HG03520 (cell line): ENCODE data around the gene METTL6.
"Not testable (repeated sequence)": the region's sequence is repeated elsewhere in the genome, so short reads cannot be mapped to it uniquely, and the experiment has no call there.

ENCODE experiments used
- ATAC-seq: cut with Tn5 transposase; IDR thresholded peaks from one replicate; pipeline ENCODE4 v1.9.1; 2021; ENCODE audit warnings: mild to moderate bottlenecking, moderate library complexity; ENCODE audit not compliant: unreplicated experiment

Gene METTL6

GRCh38 chr3:15405448-15406050, 21.8 kb downstream of the METTL6 start:
- no peak for ATAC-seq

DNA sequence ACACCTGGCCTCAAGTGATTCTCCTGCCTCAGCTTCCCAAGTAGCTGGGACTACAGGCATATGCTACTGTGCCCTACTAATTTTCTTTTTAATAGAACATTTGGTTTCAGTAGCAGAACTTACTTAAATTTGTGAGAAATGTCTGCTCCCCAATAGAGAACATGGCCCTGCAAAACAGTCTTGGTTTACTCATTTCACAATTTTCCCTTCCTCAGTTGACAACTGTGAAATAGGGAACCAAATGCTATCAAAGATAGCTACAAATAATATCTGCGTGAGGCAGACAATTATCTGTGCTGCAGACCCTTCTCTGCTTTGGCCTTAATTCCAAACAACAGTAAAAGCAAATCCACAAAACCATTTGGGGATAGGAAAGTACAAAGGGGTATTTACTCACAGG, 22.6 kb downstream of the METTL6 start:
- no peak for ATAC-seq

GRCh38 chr3:15403965-15404364, 23.4 kb downstream of the METTL6 start:
- ATAC-seq = no peak

DNA sequence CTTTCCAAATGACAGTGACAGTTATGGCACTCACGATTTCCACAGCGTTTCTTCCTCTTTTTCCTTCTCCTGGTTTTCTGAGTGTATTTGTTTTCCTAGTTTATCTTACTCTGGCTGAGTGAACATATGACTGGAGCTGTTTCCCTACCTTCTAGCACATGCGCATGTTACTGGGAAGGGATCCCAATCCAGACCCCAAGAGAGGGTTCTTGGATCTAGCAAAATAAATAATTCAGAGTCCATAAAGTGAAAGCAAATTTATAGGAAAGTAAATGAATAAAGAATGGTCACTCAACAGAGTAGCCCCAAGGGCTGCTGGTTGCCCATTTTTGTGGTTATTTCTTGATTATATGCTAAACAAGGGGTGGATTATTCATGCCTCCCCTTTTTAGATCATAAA, 23.8 kb downstream of the METTL6 start:
- ATAC-seq = no peak

GRCh38 chr3:15401936-15402335, 25.4 kb downstream of the METTL6 start:
- no peak for ATAC-seq

GRCh38 chr3:15399970-15400369, 27.4 kb downstream of the METTL6 start:
- no peak for ATAC-seq

DNA sequence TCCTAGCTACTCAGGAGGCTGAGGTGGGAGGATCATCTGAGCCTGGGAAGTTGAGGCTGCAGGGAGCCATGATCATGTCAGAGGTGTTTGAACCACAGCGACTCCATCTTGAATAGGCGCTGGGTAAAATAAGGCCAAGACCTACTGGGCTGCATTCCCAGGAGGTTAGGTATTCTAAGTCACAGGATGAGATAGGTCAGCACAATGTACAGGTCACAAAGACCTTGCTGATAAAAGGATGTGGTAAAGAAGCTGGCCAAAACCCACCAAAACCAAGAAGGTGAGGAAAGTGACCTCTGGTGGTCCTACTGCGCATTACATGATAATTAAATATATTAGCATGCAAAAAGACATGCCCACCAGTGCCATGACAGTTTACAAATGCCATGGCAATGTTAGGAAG, 28.6 kb downstream of the METTL6 start:
- not testable (repeated sequence) for ATAC-seq

GRCh38 chr3:15393252-15393651, 34.1 kb downstream of the METTL6 start:
- not testable (repeated sequence) for ATAC-seq

- no peak for ATAC-seq
Measured at GRCh38 chr3:15391007-15391406, 36.3 kb downstream of the METTL6 start.

DNA sequence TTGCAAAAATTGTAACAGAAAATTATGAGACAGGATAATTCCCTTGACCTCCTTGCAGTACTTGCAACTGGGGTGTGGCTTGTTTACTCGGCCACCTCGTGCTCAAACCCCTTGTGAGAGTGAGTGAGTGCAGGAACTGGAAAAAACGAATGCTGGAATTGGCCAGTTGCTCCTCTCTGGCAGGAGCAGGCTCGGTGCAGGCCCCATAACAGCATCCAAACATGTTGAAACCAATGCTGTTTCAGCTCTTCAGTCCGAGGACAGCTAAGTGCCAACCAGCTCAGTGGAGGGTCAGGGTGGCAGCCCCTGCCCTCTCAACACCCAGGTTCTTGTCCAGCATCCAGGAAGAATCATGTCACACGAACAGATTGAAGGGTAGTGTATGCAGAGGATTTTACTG, 36.9 kb downstream of the METTL6 start:
- ATAC-seq = no peak

DNA sequence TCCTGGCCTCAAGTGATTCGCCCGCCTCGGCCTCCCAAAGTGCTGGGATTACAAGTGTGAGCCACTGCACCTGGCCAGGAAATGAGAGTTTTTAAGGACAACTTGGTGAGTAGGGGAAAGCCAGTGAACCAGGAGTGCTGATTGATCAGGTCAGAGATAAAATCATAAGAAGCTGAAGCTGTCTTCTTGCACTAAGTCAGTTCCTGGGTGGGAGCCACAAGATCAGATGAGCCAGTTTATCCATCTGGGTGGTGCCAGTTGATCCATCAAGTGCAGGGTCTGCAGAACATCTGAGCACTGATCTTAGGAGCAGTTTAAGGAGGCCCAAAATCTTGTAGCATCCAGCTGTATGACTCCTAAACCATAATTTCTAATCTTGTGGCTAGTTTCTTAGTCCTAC, 39.0 kb downstream of the METTL6 start:
- ATAC-seq = not testable (repeated sequence)

DNA sequence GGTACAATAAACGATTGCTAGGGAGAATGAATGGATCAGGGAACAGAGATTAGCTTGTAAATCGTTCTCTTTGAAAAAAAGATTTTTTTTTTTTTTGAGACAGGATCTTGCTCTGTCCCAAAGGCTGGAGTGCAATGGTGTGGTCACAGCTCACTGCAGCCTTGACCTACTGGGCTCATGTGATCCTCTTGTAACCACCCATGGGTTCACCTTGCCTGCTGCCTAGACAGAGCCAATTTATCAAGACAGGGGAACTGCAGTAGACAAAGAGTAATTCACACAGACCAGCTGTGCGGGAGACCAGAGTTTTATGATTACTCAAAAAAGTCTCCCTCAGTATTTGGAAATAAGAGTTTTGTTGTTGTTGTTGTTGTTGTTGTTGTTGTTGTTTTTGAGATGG, 39.6 kb downstream of the METTL6 start:
- ATAC-seq = no peak

- ATAC-seq = no peak
Measured at GRCh38 chr3:15387171-15387581, 40.2 kb downstream of the METTL6 start.

GRCh38 chr3:15386654-15386955, 40.7 kb downstream of the METTL6 start:
- ATAC-seq = not testable (repeated sequence)

- ATAC-seq = no peak
Measured at GRCh38 chr3:15385901-15386653, 41.3 kb downstream of the METTL6 start.

DNA sequence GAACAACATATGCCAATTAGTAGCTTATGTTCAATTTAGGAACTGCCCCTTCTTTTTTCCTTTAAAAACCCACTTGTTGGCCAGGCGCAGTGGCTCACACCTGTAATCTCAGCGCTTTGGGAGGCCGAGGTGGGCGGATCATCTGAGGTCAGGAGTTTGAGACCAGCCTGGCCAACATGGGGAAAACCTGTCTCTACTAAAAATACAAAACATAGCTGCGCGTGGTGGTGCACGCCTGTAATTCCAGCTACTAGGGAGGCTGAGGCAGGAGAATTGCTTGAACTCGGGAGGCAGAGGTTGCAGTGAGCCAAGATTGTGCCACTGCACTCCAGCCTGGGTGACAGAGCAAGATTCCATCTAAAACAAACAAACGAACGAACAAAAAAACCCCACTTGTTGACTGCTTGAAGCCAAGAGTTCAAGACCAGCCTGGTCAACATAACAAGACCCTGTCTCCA, 42.1 kb downstream of the METTL6 start:
- not testable (repeated sequence) for ATAC-seq

DNA sequence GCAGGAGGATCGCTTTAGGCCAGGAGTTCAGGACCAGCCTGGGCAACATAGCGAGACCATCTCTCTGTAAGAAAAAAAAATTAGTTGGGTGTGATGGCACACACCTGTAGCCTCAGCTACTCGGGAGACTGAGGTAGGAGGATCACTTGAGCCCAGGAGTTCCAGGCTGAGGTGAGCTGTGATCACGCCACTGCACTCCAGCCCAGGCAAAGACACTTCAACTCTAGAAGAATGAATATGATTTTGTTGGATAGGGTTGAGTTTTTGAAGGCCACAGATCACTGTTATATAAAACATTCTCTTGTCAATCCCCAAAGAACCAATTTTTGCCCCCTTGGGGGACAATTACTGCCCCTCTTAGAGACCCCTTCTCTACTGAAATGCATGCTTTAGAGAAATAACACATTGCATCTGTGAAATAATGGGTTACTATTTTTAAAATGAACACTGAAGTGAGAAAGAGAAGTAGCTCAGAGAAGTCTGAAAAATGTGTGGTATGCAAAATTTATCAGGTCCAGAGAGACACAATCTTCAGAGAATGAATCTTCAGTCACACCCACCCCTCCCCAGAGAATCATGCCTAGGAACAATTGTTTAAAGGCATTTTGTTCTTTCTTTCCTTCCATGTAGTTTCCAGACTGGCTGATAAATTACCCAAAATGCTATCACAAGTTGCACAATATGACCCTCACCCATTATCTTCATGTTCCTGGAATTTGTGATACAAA, 42.7 kb downstream of the METTL6 start:
- peak; percentile 76 for ATAC-seq

GRCh38 chr3:15382405-15382923, 44.9 kb downstream of the METTL6 start:
- no peak for ATAC-seq

DNA sequence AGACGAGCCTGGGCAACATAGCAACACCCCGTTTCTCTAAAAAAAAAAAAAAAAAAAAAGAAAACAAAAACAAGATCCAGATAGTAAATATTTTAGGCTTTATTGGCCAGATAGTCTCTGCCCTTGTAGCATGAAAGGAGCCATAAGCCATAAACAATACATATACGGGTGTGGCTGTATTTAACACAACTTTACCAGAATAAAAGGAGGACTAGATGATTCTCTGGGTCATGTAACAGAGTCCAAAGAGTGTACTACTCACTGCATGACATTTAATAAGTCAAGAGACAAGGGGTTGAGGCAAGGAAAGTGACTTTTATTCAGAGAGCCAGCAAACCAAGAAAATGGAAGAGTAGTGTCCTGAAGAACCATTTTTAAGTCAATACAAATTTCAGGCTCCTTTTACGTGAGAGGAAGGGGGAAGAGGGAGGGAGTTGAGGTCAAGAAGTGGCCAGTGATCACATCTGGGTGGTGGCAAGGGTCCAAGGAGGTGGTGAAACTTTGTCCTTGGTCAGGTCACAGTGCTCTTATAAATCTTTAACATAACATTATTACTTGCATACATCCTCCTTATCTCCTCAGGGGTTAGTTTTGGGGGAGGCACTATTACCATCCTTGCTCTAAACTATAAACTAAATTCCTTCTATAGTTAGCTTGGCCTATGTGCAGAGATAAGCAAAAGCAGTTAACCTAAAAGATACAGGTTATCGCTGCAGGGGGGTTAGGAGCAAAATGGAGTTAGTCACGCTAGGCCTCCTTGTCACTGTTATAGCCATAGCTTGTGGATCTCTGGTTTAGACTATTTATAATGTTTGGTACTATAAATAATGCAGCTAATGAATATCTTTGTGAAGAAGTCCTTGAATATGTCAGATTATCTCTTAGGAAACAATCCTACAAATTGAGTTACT, 46.1 kb downstream of the METTL6 start:
- ATAC-seq = no peak

GRCh38 chr3:15377961-15378791, 49.2 kb downstream of the METTL6 start:
- ATAC-seq = peak; percentile 73
